GM23248 (cell line): ENCODE data around the gene NOP53. TPM values are rescaled to one million over a fixed set of nuclear protein-coding genes. Genes with fewer than 3 reads are reported as not detected.

Source experiments
- DNase-seq: peaks from one replicate; pipeline ENCODE4 v3.0.0-alpha.2; 2015
- H2AFZ ChIP-seq: fragments of 200-600 bp; sonication (generic); 2 replicates; pipeline ENCODE4 v1.6.1; 2016; ENCODE audit warnings: antibody characterized with exemption
- H3F3A ChIP-seq: fragments of 200-600 bp; sonication (generic); 2 replicates; pipeline ENCODE4 v1.6.1; 2016; ENCODE audit warnings: mild to moderate bottlenecking, antibody characterized with exemption, mixed run types; ENCODE audit not compliant: insufficient read depth
- H3K27ac ChIP-seq: fragments of 200-600 bp; sonication (generic); 2 replicates; pipeline ENCODE4 v1.5.1; 2016; ENCODE audit warnings: mild to moderate bottlenecking
- H3K27me3 ChIP-seq: fragments of 200-600 bp; sonication (generic); replicated peaks from 2 replicates; pipeline ENCODE4 v1.6.1; 2016; ENCODE audit warnings: mild to moderate bottlenecking; ENCODE audit not compliant: insufficient read depth
- H3K36me3 ChIP-seq: fragments of 200-600 bp; sonication (generic); 2 replicates; pipeline ENCODE4 v1.6.1; 2016; ENCODE audit warnings: low read depth, mild to moderate bottlenecking
- H3K4me1 ChIP-seq: fragments of 200-600 bp; sonication (generic); 2 replicates; pipeline ENCODE4 v1.6.1; 2016; ENCODE audit warnings: mild to moderate bottlenecking; ENCODE audit not compliant: insufficient read depth
- H3K4me2 ChIP-seq: fragments of 200-600 bp; sonication (generic); one replicate; pipeline ENCODE4 v1.6.1; 2016; ENCODE audit warnings: mild to moderate bottlenecking; ENCODE audit not compliant: unreplicated experiment
- H3K4me3 ChIP-seq: fragments of 200-600 bp; sonication (generic); 2 replicates; pipeline ENCODE4 v1.5.1; 2016; ENCODE audit warnings: mild to moderate bottlenecking
- H3K79me2 ChIP-seq: fragments of 200-600 bp; sonication (generic); 2 replicates; pipeline ENCODE4 v1.6.1; 2016; ENCODE audit warnings: mild to moderate bottlenecking; ENCODE audit not compliant: insufficient read depth
- H3K9ac ChIP-seq: fragments of 200-600 bp; sonication (generic); 2 replicates; pipeline ENCODE4 v1.6.1; 2016; ENCODE audit warnings: mild to moderate bottlenecking
- H3K9me2 ChIP-seq: fragments of 200-600 bp; sonication (generic); 2 replicates; pipeline ENCODE4 v1.6.1; 2016; ENCODE audit warnings: mixed run types, mild to moderate bottlenecking, moderate library complexity; ENCODE audit not compliant: insufficient read depth
- H3K9me3 ChIP-seq: fragments of 200-600 bp; sonication (generic); one replicate; pipeline ENCODE4 v1.6.1; 2017; ENCODE audit warnings: low read depth
- H4K20me1 ChIP-seq: fragments of 200-600 bp; sonication (generic); 2 replicates; pipeline ENCODE4 v1.6.0; 2016; ENCODE audit not compliant: insufficient read depth
- EZH2 ChIP-seq: fragments of 200-600 bp; sonication (generic); IDR thresholded peaks from 2 replicates; pipeline ENCODE4 v1.6.1; 2018; ENCODE audit warnings: antibody characterized with exemption, mild to moderate bottlenecking; ENCODE audit not compliant: insufficient read depth, poor library complexity, severe bottlenecking
- EZH2phosphoT487 ChIP-seq: fragments of 200-600 bp; sonication (generic); IDR thresholded peaks from 2 replicates; pipeline ENCODE4 v1.6.1; 2018; ENCODE audit warnings: antibody characterized with exemption, moderate library complexity, mild to moderate bottlenecking, low read depth; ENCODE audit not compliant: insufficient read depth
- WGBS, 2 experiments: methylation state at CpG; one replicate each; pipeline ENCODE4 v1.1.6; 2015 to 2017; ENCODE audit warnings: low lambda C conversion rate in 2 of 2, low coverage in 1 of 2; ENCODE audit errors: missing lambda C conversion rate in 2 of 2; 5-methylcytosine and 5-hydroxymethylcytosine counted together
- in situ Hi-C: fragments of 300-500 bp; cut with MboI; formaldehyde crosslinking; loops from 2 replicates; pipeline ENCODE4 v1.15.0; 2020
- polyA plus RNA-seq: library from polyadenylated mRNA; unstranded; fragments of >200 nt; fragmentation: Nextera tagmentation; extraction: Ambion mirVana; gene quantifications from 2 replicates; pipeline ENCODE4 v1.2.1, GENCODE V29; 2016
- total RNA-seq: library from RNA; depleted of rRNA; stranded (reverse); fragments of >200 nt; shearing (Covaris generic); gene quantifications from 2 replicates; pipeline ENCODE4 v1.2.3, GENCODE V29; 2014

The NOP53 gene
- total and polyA plus RNA-seq, 2 experiments from 2014 or later: 40.7 to 62.8 TPM

DNA sequence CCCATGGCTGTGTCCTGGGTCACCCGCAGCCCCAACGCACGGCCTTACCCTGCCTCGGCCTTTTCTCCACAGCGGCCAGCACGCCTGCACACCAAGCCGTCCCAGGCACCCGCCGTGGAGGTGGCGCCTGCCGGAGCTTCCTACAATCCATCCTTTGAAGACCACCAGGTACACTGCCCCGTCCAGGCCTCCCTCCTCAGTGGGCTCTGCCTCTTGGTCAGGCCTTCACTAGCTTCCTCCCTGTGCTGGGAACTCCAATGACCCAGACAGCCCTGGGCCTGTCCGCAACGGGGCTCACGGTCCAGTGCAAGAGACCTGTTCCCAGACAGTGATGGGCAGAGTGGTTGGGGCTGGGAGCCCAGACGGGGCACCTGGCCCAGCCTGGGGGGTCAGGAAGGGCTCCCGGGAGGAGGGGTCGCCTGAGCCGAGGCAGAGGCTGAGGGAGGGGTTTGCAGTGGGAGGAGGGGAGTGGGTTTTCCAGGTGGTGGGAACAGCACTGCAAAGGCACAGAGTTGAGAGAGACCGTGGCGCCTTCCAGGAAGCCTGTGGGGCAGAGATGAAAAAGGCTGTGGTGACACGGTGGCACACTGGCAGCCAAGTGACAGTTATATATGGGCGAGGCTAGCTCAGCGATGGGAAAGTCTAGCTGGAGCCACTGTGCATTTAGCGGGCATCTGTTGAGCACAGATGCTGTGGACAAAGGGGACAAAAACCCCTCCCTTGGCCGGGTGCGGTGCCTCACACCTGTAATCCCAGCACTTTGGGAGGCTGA lies 7.3 kb downstream of the NOP53 start:
- H3K9me2 ChIP-seq: no peaks in the 10 kb centered on the region
- no peaks in the 10 kb centered on the region for H3K27me3 ChIP-seq
- H3K4me1 ChIP-seq: no peaks in the 10 kb centered on the region
- DNase-seq: no peak
- H3K79me2 ChIP-seq: peaks cover 23% of the 10 kb centered on the region
- H3K27ac ChIP-seq: no peak overlapping the region
- H3F3A ChIP-seq: no peaks in the 10 kb centered on the region
- in situ Hi-C loops: no loop called here
- H3K4me2 ChIP-seq: no peak overlapping the region
- no peak overlapping the region for H3K4me3 ChIP-seq
- peaks cover 16% of the 10 kb centered on the region for H3K36me3 ChIP-seq
- H2AFZ ChIP-seq: no peak overlapping the region
- no peaks in the 10 kb centered on the region for H4K20me1 ChIP-seq
- H3K9ac ChIP-seq: no peak overlapping the region
- no peaks in the 10 kb centered on the region for H3K9me3 ChIP-seq
- no peak for TF ChIP-seq EZH2phosphoT487
- TF ChIP-seq EZH2: no peak
- 90 to 91% methylated on average over 26 to 27 of the region's 27 CpGs for WGBS, 2 experiments

GRCh38 chr19:47754206-47755064 lies 9.1 kb downstream of the NOP53 start:
- in situ Hi-C loops: no loop called here
- Histone ChIP-seq H3F3A (peaks cover 6% of the 10 kb centered on the region; the same call in 1 of the 2 replicates), H3K9me2 (no peaks in the 10 kb centered on the region), H3K9me3 (no peaks in the 10 kb centered on the region), H3K27ac (no peak overlapping the region), H2AFZ (no peak overlapping the region), H3K4me2 (no peak overlapping the region), H3K36me3 (peaks cover 24% of the 10 kb centered on the region; the same call in 1 of the 2 replicates), H3K79me2 (peaks cover 5% of the 10 kb centered on the region), H3K4me1 (no peaks in the 10 kb centered on the region), H3K27me3 (no peaks in the 10 kb centered on the region), H3K4me3 (no peak overlapping the region), H4K20me1 (no peaks in the 10 kb centered on the region), H3K9ac (no peak overlapping the region)
- no peak for DNase-seq
- WGBS, 2 experiments: 91 to 95% methylated on average over 12 to 37 of the region's 37 CpGs
- TF ChIP-seq EZH2phosphoT487 (no peak), EZH2 (no peak)

- Histone ChIP-seq H3K27ac (no peak overlapping the region), H3K4me3 (no peak overlapping the region), H3F3A (peaks cover 6% of the 10 kb centered on the region; the same call in 1 of the 2 replicates), H3K36me3 (peaks cover 24% of the 10 kb centered on the region; the same call in 1 of the 2 replicates), H3K79me2 (no peaks in the 10 kb centered on the region), H3K9me3 (no peaks in the 10 kb centered on the region), H3K4me2 (no peak overlapping the region), H2AFZ (no peak overlapping the region), H3K27me3 (no peaks in the 10 kb centered on the region), H3K9ac (no peak overlapping the region), H3K4me1 (no peaks in the 10 kb centered on the region), H4K20me1 (no peaks in the 10 kb centered on the region), H3K9me2 (no peaks in the 10 kb centered on the region)
- in situ Hi-C loops: no loop called here
- 91 to 94% methylated on average over 23 to 36 of the region's 36 CpGs for WGBS, 2 experiments
- no peak for DNase-seq
- TF ChIP-seq EZH2 (no peak), EZH2phosphoT487 (no peak)
Measured at GRCh38 chr19:47755065-47755761, 9.9 kb downstream of the NOP53 start.
